K562 (cell line): ENCODE data around the gene AAK1. TPM values are rescaled to one million over a fixed set of nuclear protein-coding genes. Genes with fewer than 3 reads are reported as not detected.

ENCODE experiments used
- ATAC-seq: fragments of 200-7000 bp; cut with Tn5 transposase; 3 replicates; pipeline ENCODE4 v1.9.1; 2020; ENCODE audit warnings: moderate library complexity
- BruUV-seq: library from RNA; stranded (reverse); fragments of 400-500 nt; replicated peaks from 2 replicates; lab custom pipeline; 2021; lab: Mats Ljungman, UMichigan
- CTCF ChIA-PET: fragments of 300-600 bp; formaldehyde crosslinking; extraction: SDS; loops from one replicate; lab custom pipeline; 2021; ENCODE audit warnings: low intra/inter-chr PET ratio; lab: Yijun Ruan, JAX
- POLR2A ChIA-PET: fragments of 300-600, 350-650 bp; sonication (Branson Sonifier 250); formaldehyde crosslinking; extraction: SDS; loops from one replicate; lab custom pipeline; 2021; ENCODE audit warnings: antibody characterized with exemption, inconsistent platforms; lab: Yijun Ruan, JAX
- DNase-seq, 4 experiments: peaks; one replicate each; pipeline versions ENCODE4 v3.0.0 to v3.0.0-alpha.2; 2011 to 2018; ENCODE audit warnings: low spot score in 3 of 4, mixed read lengths in 3 of 4; ENCODE audit errors: extremely low read depth in 1 of 4
- FAIRE-seq: peaks from 2 replicates; lab custom pipeline; 2011; peaks lifted over from hg19 to GRCh38; lab: Jason Lieb, UNC
- H2AFZ ChIP-seq: 2 replicates; pipeline ENCODE4 v1.6.0; 2011; ENCODE audit warnings: low read depth, low read length, control low read depth, inconsistent platforms
- H3K27ac ChIP-seq: fragments of 200-600 bp; 3 replicates; pipeline ENCODE4 v1.8.0; 2011; ENCODE audit warnings: low read depth, mild to moderate bottlenecking, control low read depth, inconsistent platforms, low read length, moderate library complexity, mixed read lengths; ENCODE audit errors: extremely low read depth
- H3K27me3 ChIP-seq, 2 experiments: fragments of 300-600 bp in 1 of 2; 2 replicates in 1 of 2; 3 replicates in 1 of 2; pipeline versions ENCODE4 v1.6.0 to v1.8.0; 2011; ENCODE audit warnings: inconsistent platforms in 2 of 2, low read length in 2 of 2, mild to moderate bottlenecking in 1 of 2, mixed read lengths in 1 of 2, moderate library complexity in 1 of 2; ENCODE audit not compliant: control insufficient read depth in 2 of 2, insufficient read depth in 2 of 2
- H3K36me3 ChIP-seq: fragments of 300-600 bp; 3 replicates; pipeline ENCODE4 v1.8.0; 2011; ENCODE audit warnings: mild to moderate bottlenecking, low read length, inconsistent platforms; ENCODE audit not compliant: control insufficient read depth, insufficient read depth
- H3K4me1 ChIP-seq, 2 experiments: fragments of 200-600 bp in 1 of 2; replicated peaks in 1 of 2; 2 replicates in 1 of 2; 3 replicates in 1 of 2; pipeline versions ENCODE4 v1.5.1 to v1.8.0; 2011; ENCODE audit warnings: inconsistent platforms in 2 of 2, low read length in 2 of 2, mild to moderate bottlenecking in 1 of 2, mixed read lengths in 1 of 2, moderate library complexity in 1 of 2; ENCODE audit not compliant: control insufficient read depth in 2 of 2, insufficient read depth in 2 of 2
- H3K4me2 ChIP-seq: 2 replicates; pipeline ENCODE4 v1.6.1; 2011; ENCODE audit warnings: low read length, control low read depth, inconsistent platforms, mixed read lengths; ENCODE audit not compliant: insufficient read depth
- H3K4me3 ChIP-seq: fragments of 200-600 bp; sonication (generic), shearing (Covaris generic); 2 replicates; pipeline ENCODE4 v1.5.1; 2016; ENCODE audit warnings: control low read depth, inconsistent platforms
- H3K79me2 ChIP-seq: fragments of 200-600 bp; 3 replicates; pipeline ENCODE4 v1.8.0; 2011; ENCODE audit warnings: low read length, inconsistent platforms; ENCODE audit not compliant: control insufficient read depth, insufficient read depth
- H3K9ac ChIP-seq, 2 experiments: 2 replicates each; pipeline versions ENCODE4 v1.6.0 to v1.6.1; 2011; ENCODE audit warnings: low read depth in 2 of 2, low read length in 2 of 2, control low read depth in 1 of 2, inconsistent platforms in 1 of 2, mild to moderate bottlenecking in 1 of 2, mixed read lengths in 1 of 2; ENCODE audit not compliant: insufficient read depth in 1 of 2
- H3K9me1 ChIP-seq: one replicate; pipeline ENCODE4 v1.6.0; 2011; ENCODE audit warnings: inconsistent platforms, mild to moderate bottlenecking, low read length, moderate library complexity; ENCODE audit not compliant: control insufficient read depth, insufficient read depth
- H3K9me3 ChIP-seq: replicated peaks from 2 replicates; pipeline ENCODE4 v1.5.1; 2011; ENCODE audit warnings: low read depth, low read length, inconsistent platforms; ENCODE audit not compliant: control insufficient read depth, insufficient read depth
- H4K20me1 ChIP-seq: replicated peaks from 2 replicates; pipeline ENCODE4 v1.6.1; 2011; ENCODE audit warnings: low read length, inconsistent platforms, mixed read lengths; ENCODE audit not compliant: control insufficient read depth, insufficient read depth
- ARID3A ChIP-seq: IDR thresholded peaks from 2 replicates; pipeline ENCODE4 v1.6.1; 2012; ENCODE audit warnings: low read depth, low read length, improper control_type of control experiment, borderline replicate concordance
- BCLAF1 ChIP-seq, 2 experiments: fragments of 450-650 bp in 1 of 2; IDR thresholded peaks; 2 replicates each; pipeline ENCODE4 v1.6.1; 2011 to 2017; ENCODE audit warnings: low read depth in 2 of 2, antibody characterized with exemption in 1 of 2, borderline replicate concordance in 1 of 2, low read length in 1 of 2, mild to moderate bottlenecking in 1 of 2, mixed read lengths in 1 of 2; ENCODE audit not compliant: control insufficient read depth in 1 of 2
- CHD2 ChIP-seq: IDR thresholded peaks from 2 replicates; pipeline ENCODE4 v1.6.1; 2011; ENCODE audit warnings: low read depth, low read length
- EHMT2 ChIP-seq: fragments of 450-650 bp; IDR thresholded peaks from 2 replicates; pipeline ENCODE4 v1.6.1; 2018; ENCODE audit warnings: antibody characterized with exemption
- LARP7 ChIP-seq: fragments of 450-650 bp; IDR thresholded peaks from 2 replicates; pipeline ENCODE4 v1.6.1; 2016
- MTA2 ChIP-seq: fragments of 450-650 bp; IDR thresholded peaks from 2 replicates; pipeline ENCODE4 v1.6.1; 2016; ENCODE audit warnings: low read depth
- NELFE ChIP-seq: IDR thresholded peaks from 2 replicates; pipeline ENCODE4 v1.6.1; 2011; ENCODE audit warnings: mild to moderate bottlenecking; ENCODE audit not compliant: insufficient read depth, insufficient read length
- POLR2H ChIP-seq: IDR thresholded peaks from 2 replicates; pipeline ENCODE4 v1.6.1; 2016; ENCODE audit warnings: missing genetic modification characterization, low read depth, mild to moderate bottlenecking, control low read depth, missing compliant biosample characterization, moderate library complexity
- POU5F1 ChIP-seq: fragments of 150-350 bp; IDR thresholded peaks from 2 replicates; pipeline ENCODE4 v1.6.1; 2014; ENCODE audit warnings: borderline replicate concordance, low read length, low read depth, mild to moderate bottlenecking; ENCODE audit not compliant: partially characterized antibody
- SMAD1 ChIP-seq: fragments of 150-350 bp; IDR thresholded peaks from 2 replicates; pipeline ENCODE4 v1.6.1; 2014; ENCODE audit warnings: low read length, low read depth; ENCODE audit not compliant: partially characterized antibody
- TAF15 ChIP-seq: fragments of 200-400 bp; formaldehyde crosslinking; IDR thresholded peaks from 2 replicates; pipeline ENCODE4 v1.6.1; 2017; ENCODE audit warnings: mild to moderate bottlenecking, low read depth, low read length, moderate library complexity
- TARDBP ChIP-seq: fragments of 450-650 bp; IDR thresholded peaks from 2 replicates; pipeline ENCODE4 v1.6.1; 2016
- ZFPM2 ChIP-seq: fragments of 250-450 bp; sonication (Bioruptor Pico); IDR thresholded peaks from 2 replicates; pipeline ENCODE4 v1.5.1; 2022; ENCODE audit warnings: mild to moderate bottlenecking
- ZNF124 ChIP-seq: sonication (generic); formaldehyde crosslinking; IDR thresholded peaks from 2 replicates; pipeline ENCODE4 v1.8.1; 2022; ENCODE audit warnings: missing genetic modification reagents
- ZNF143 ChIP-seq: sonication (generic); formaldehyde crosslinking; IDR thresholded peaks from 2 replicates; pipeline ENCODE4 v1.9.0; 2022; ENCODE audit warnings: mild to moderate bottlenecking, missing genetic modification reagents
- ZNF274 ChIP-seq: IDR thresholded peaks from 2 replicates; pipeline ENCODE4 v1.6.1; 2011; ENCODE audit warnings: low read depth, mild to moderate bottlenecking, low read length, moderate library complexity, borderline replicate concordance
- ZNF785 ChIP-seq: fragments of 250-450 bp; sonication (Bioruptor Pico); IDR thresholded peaks from 2 replicates; pipeline ENCODE4 v1.4.0; 2020; ENCODE audit warnings: mild to moderate bottlenecking
- WGBS: fragments of 100-300 bp; shearing (Covaris generic); methylation state at CpG from one replicate; pipeline ENCODE4 v1.1.6; 2016; ENCODE audit warnings: low coverage, mixed read lengths; ENCODE audit not compliant: insufficient coverage; ENCODE audit errors: missing lambda C conversion rate; 5-methylcytosine and 5-hydroxymethylcytosine counted together
- in situ Hi-C: fragments of 300-500 bp; cut with MboI; formaldehyde crosslinking; loops from 4 replicates; pipeline ENCODE4 v1.15.0; 2018; ENCODE audit warnings: inconsistent platforms, mixed read lengths
- intact Hi-C: fragments of 100-400 bp; cut with micrococcal nuclease; formaldehyde crosslinking; loops from 2 replicates; pipeline ENCODE4 v1.14.2; 2022
- polyA plus RNA-seq, 8 experiments: library from polyadenylated mRNA; depleted of rRNA in 4 of 8; stranded (reverse) in 5 of 8; unstranded in 3 of 8; fragments of >200 nt; fragmentation: Nextera tagmentation in 2 of 8; fragmentation: Illumina TruSeq in 1 of 8; extraction: Ambion mirVana in 2 of 8; extraction: Trizol in 1 of 8; gene quantifications; 2 replicates each; pipeline versions ENCODE4 v1.2.1 to v1.2.3, GENCODE V29; 2011 to 2014; ENCODE audit warnings: inconsistent platforms in 1 of 8, missing spikeins in 1 of 8
- total RNA-seq, 7 experiments: library from RNA; depleted of rRNA in 6 of 7; stranded (reverse); fragments of >200 nt in 6 of 7; fragmentation: Illumina TruSeq in 2 of 7; extraction: Trizol in 2 of 7; gene quantifications; 2 replicates each; pipeline versions ENCODE4 v1.2.1 to v1.2.3, GENCODE V29; 2011 to 2021; ENCODE audit warnings: low replicate concordance in 1 of 7
- TF ChIP-seq, protein P1 (sequence below): fragments of 450-650 bp; IDR thresholded peaks from 2 replicates; pipeline ENCODE4 v1.6.1; 2018; ENCODE audit warnings: mild to moderate bottlenecking, low read depth; ENCODE audit not compliant: partially characterized antibody

The AAK1 gene
- total and polyA plus RNA-seq, 9 of the 15 experiments (the other 6 are each of a cell fraction or from before 2014, with no cell fraction given), result 0.89 to 17.1 (median 6.0) TPM

DNA sequence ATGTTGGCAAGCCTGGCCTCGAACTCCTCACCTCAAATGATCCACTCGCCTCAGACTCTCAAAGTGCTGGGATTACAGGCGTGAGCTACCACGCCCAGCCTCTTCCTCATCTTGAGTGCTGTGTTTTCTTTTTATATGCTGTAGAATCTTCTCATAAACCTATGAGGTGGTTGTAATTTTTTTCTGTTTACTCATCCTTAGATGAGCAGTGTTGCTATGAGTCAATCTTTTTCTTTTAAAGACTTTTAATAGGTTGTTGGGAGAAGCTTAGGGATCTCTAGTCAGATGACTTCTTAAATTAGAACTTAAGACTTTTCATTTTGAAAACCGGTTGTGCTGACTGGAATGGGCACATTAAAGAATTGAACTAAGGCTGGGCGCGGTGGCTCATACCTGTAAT is 8.7 kb upstream of the AAK1 start:
- Histone ChIP-seq H3K9me3 (no peaks in the 10 kb centered on the region), H3K27ac (no peak overlapping the region), H4K20me1 (no peaks in the 10 kb centered on the region), H3K4me3 (no peak overlapping the region), H3K79me2 (no peaks in the 10 kb centered on the region), H2AFZ (no peak overlapping the region), H3K9me1 (no peaks in the 10 kb centered on the region), H3K27me3 (no peaks in the 10 kb centered on the region), H3K36me3 (no peaks in the 10 kb centered on the region), H3K4me1 (0 out of 5 replicates have a peak, but pooled peaks cover 2 to 3% of the 10 kb centered on the region in 2 experiments), H3K9ac (peak overlapping the region in 1 of 2 experiments; percentile 5; a peak in 1 of 4 replicates), H3K4me2 (no peak overlapping the region)
- CTCF ChIA-PET, result no interaction called here
- POLR2A ChIA-PET, result interaction anchor here (1.1 to 1.7 kb wide), 2 partner anchors 9 to 69 kb away, joined by 3 to 4 read pairs; no protein-coding TSS in a partner anchor
- ATAC-seq, result no peak
- intact Hi-C loops, result no loop called here
- FAIRE-seq, result no peak
- BruUV-seq, result no TSS peak
- no peak for DNase-seq
- in situ Hi-C loops, result no loop called here
- 76% methylated on average over 7 of the region's 7 CpGs for WGBS
- TF ChIP-seq CHD2 (no peak), POLR2H (tag) (no peak), ZNF124 (CRISPR knock-in tag) (no peak), MTA2 (no peak), TARDBP (no peak), ZNF274 (no peak), ZNF143 (no peak), BCLAF1 (IDR thresholded peaks at IDR 0.05; ENCODE audit: borderline replicate concordance in 1 of 2, control insufficient read depth in 1 of 2, low read depth in 2 of 2, low read length in 1 of 2) (no peak), ZFPM2 (CRISPR knock-in tag) (no peak), ARID3A (no peak), SMAD1 (no peak), EHMT2 (no peak), POU5F1 (no peak), ZNF785 (CRISPR knock-in tag) (no peak), NELFE (no peak), TAF15 (no peak), LARP7 (no peak)
- TF ChIP-seq, protein P1, sequence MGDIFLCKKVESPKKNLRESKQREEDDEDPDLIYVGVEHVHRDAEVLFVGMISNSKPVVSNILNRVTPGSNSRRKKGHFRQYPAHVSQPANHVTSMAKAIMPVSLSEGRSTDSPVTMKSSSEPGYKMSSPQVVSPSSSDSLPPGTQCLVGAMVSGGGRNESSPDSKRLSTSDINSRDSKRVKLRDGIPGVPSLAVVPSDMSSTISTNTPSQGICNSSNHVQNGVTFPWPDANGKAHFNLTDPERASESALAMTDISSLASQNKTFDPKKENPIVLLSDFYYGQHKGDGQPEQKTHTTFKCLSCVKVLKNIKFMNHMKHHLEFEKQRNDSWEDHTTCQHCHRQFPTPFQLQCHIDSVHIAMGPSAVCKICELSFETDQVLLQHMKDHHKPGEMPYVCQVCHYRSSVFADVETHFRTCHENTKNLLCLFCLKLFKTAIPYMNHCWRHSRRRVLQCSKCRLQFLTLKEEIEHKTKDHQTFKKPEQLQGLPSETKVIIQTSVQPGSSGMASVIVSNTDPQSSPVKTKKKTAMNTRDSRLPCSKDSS, result no peak
